HG03025 (cell line): ENCODE data around the gene GARIN5A.
"Not testable (repeated sequence)": the region's sequence is repeated elsewhere in the genome, so short reads cannot be mapped to it uniquely, and the experiment has no call there.

ENCODE experiments used
- ATAC-seq: cut with Tn5 transposase; IDR thresholded peaks from one replicate; pipeline ENCODE4 v1.9.1; 2021; ENCODE audit warnings: mild to moderate bottlenecking, moderate library complexity; ENCODE audit not compliant: unreplicated experiment, low FRiP score

Gene GARIN5A

GRCh38 chr19:50489461-50490011 lies 12.9 kb upstream of the GARIN5A start:
- no peak for ATAC-seq

GRCh38 chr19:50488389-50489194 lies 11.9 kb upstream of the GARIN5A start:
- no peak for ATAC-seq

- ATAC-seq: no peak
Observed at GRCh38 chr19:50486823-50487515, 10.3 kb upstream of the GARIN5A start.

GRCh38 chr19:50485284-50485955 lies 8.8 kb upstream of the GARIN5A start:
- ATAC-seq: no peak

GRCh38 chr19:50482916-50483315 lies 6.3 kb upstream of the GARIN5A start:
- ATAC-seq: no peak

- ATAC-seq: no peak
Observed at GRCh38 chr19:50482271-50482855, 5.7 kb upstream of the GARIN5A start.

GRCh38 chr19:50481351-50482149 lies 4.9 kb upstream of the GARIN5A start:
- no peak for ATAC-seq

GRCh38 chr19:50480281-50481111 lies 3.8 kb upstream of the GARIN5A start:
- no peak for ATAC-seq

- ATAC-seq: no peak
Observed at GRCh38 chr19:50479761-50480251, 3.2 kb upstream of the GARIN5A start.

- ATAC-seq: no peak
Observed at GRCh38 chr19:50478901-50479715, 2.5 kb upstream of the GARIN5A start.

- ATAC-seq: no peak
Observed at GRCh38 chr19:50477751-50478515, 1.3 kb upstream of the GARIN5A start.

GRCh38 chr19:50476907-50477238 lies 225 bp upstream of the GARIN5A start:
- no peak for ATAC-seq

GRCh38 chr19:50475736-50476223 lies 868 bp downstream of the GARIN5A start:
- no peak for ATAC-seq

- ATAC-seq: no peak
Observed at GRCh38 chr19:50475101-50475568, 1.5 kb downstream of the GARIN5A start.

GRCh38 chr19:50473336-50473735 lies 3.3 kb downstream of the GARIN5A start:
- ATAC-seq: not testable (repeated sequence)

GRCh38 chr19:50468818-50469217 lies 7.8 kb downstream of the GARIN5A start:
- ATAC-seq: no peak

GRCh38 chr19:50467566-50467965 lies 9.1 kb downstream of the GARIN5A start:
- no peak for ATAC-seq
